NCI-H748 (cell line): ENCODE data around the gene TOMM70.

Experiments used
- DNase-seq: peaks from one replicate; lab custom pipeline; 2025; ENCODE audit not compliant: unreplicated experiment; lab: John Stamatoyannopoulos, UW

TOMM70 gene

GRCh38 chr3:100411091-100411982 is 10.4 kb upstream of the TOMM70 start:
- DNase-seq = no peak

GRCh38 chr3:100407977-100408532 is 7.2 kb upstream of the TOMM70 start:
- no peak for DNase-seq

- DNase-seq = no peak
Measured at GRCh38 chr3:100407164-100407563, 6.3 kb upstream of the TOMM70 start.

GRCh38 chr3:100404250-100404548 is 3.3 kb upstream of the TOMM70 start:
- DNase-seq = no peak

GRCh38 chr3:100403362-100404249 is 2.7 kb upstream of the TOMM70 start:
- DNase-seq = peak; percentile 25

GRCh38 chr3:100402891-100403290 is 2.0 kb upstream of the TOMM70 start:
- no peak for DNase-seq

GRCh38 chr3:100402256-100402655 is 1.4 kb upstream of the TOMM70 start:
- peak; percentile 47 for DNase-seq

GRCh38 chr3:100401674-100402041 is 769 bp upstream of the TOMM70 start:
- DNase-seq = peak; percentile 72

- DNase-seq = peak; percentile 37
Measured at GRCh38 chr3:100400419-100400779, 490 bp downstream of the TOMM70 start.

GRCh38 chr3:100399341-100400071 is 1.4 kb downstream of the TOMM70 start:
- no peak for DNase-seq

GRCh38 chr3:100396967-100397366 is 3.9 kb downstream of the TOMM70 start:
- no peak for DNase-seq

GRCh38 chr3:100395679-100396431 is 5.0 kb downstream of the TOMM70 start:
- no peak for DNase-seq

GRCh38 chr3:100389025-100389424 is 11.9 kb downstream of the TOMM70 start:
- no peak for DNase-seq

- DNase-seq = no peak
Measured at GRCh38 chr3:100386437-100387074, 14.3 kb downstream of the TOMM70 start.

GRCh38 chr3:100384733-100385525 is 16.0 kb downstream of the TOMM70 start:
- DNase-seq = no peak

GRCh38 chr3:100376301-100376700 is 24.6 kb downstream of the TOMM70 start:
- DNase-seq = no peak

GRCh38 chr3:100374521-100374920 is 26.4 kb downstream of the TOMM70 start:
- no peak for DNase-seq

- DNase-seq = no peak
Measured at GRCh38 chr3:100370756-100371155, 30.1 kb downstream of the TOMM70 start.

- DNase-seq = no peak
Measured at GRCh38 chr3:100368441-100368840, 32.4 kb downstream of the TOMM70 start.
